H1 (cell line): Measurements from ENCODE around the gene FCRL4. TPM values are rescaled to one million over a fixed set of nuclear protein-coding genes. Genes with fewer than 3 reads are reported as not detected.

ENCODE experiments used
- CTCF ChIA-PET: fragments of 300-600 bp; sonication (Branson Sonifier 250); formaldehyde crosslinking; loops from one replicate; lab custom pipeline; 2021; ENCODE audit not compliant: partially characterized antibody; lab: Charles Lee
- POLR2A ChIA-PET: fragments of 300-600 bp; sonication (Branson Sonifier 250); formaldehyde crosslinking; loops from one replicate; lab custom pipeline; 2021; ENCODE audit warnings: inconsistent platforms; ENCODE audit not compliant: partially characterized antibody; lab: Charles Lee
- DNase-seq, 2 experiments: peaks; one replicate each; pipeline versions ENCODE4 v3.0.0 to v3.0.0-alpha.2; 2010 to 2022; ENCODE audit warnings: low spot score in 2 of 2, low read depth in 1 of 2, mixed read lengths in 1 of 2
- FAIRE-seq: peaks from 2 replicates; lab custom pipeline; 2011; peaks lifted over from hg19 to GRCh38; lab: Jason Lieb, UNC
- H2AFZ ChIP-seq: 2 replicates; pipeline ENCODE4 v1.8.1; 2012; ENCODE audit warnings: low read length, inconsistent platforms
- H2AK5ac ChIP-seq: 2 replicates; pipeline ENCODE4 v1.6.1; 2013; ENCODE audit warnings: low read depth, low read length
- H2BK120ac ChIP-seq: replicated peaks from 2 replicates; pipeline ENCODE3; 2013; ENCODE audit warnings: low read depth, low read length, inconsistent platforms
- H2BK12ac ChIP-seq: 2 replicates; pipeline ENCODE4 v1.6.1; 2013; ENCODE audit warnings: low read depth, low read length
- H2BK15ac ChIP-seq: 2 replicates; pipeline ENCODE4 v1.6.1; 2013; ENCODE audit warnings: low read length
- H2BK20ac ChIP-seq: 2 replicates; pipeline ENCODE4 v1.6.1; 2013; ENCODE audit warnings: low read length
- H2BK5ac ChIP-seq: 2 replicates; pipeline ENCODE4 v1.6.1; 2013; ENCODE audit warnings: low read depth, low read length
- H3K14ac ChIP-seq: 2 replicates; pipeline ENCODE4 v1.6.1; 2013; ENCODE audit warnings: inconsistent platforms; ENCODE audit not compliant: insufficient read length
- H3K18ac ChIP-seq: 2 replicates; pipeline ENCODE4 v1.6.1; 2013; ENCODE audit warnings: low read length; ENCODE audit errors: extremely low read depth
- H3K23ac ChIP-seq: 2 replicates; pipeline ENCODE4 v1.6.1; 2013; ENCODE audit warnings: inconsistent platforms; ENCODE audit not compliant: insufficient read length
- H3K23me2 ChIP-seq: 2 replicates; pipeline ENCODE4 v1.6.1; 2013; ENCODE audit warnings: low read depth, low read length
- H3K27ac ChIP-seq: 2 replicates; pipeline ENCODE4 v1.6.1; 2011; ENCODE audit warnings: low read depth, low read length, inconsistent platforms
- H3K27me3 ChIP-seq, 4 experiments: replicated peaks in 1 of 4; 1 replicate in 1 of 4; 2 replicates in 3 of 4; pipeline versions ENCODE4 v1.6.1 to v1.8.1; 2011 to 2013; ENCODE audit warnings: low read length in 3 of 4, mild to moderate bottlenecking in 3 of 4, inconsistent platforms in 2 of 4, mixed read lengths in 2 of 4, moderate library complexity in 1 of 4; ENCODE audit not compliant: control insufficient read depth in 3 of 4, insufficient read depth in 3 of 4; ENCODE audit errors: extremely low read depth in 1 of 4
- H3K36me3 ChIP-seq, 4 experiments: 2 replicates each; pipeline versions ENCODE4 v1.6.1 to v1.8.1; 2011 to 2013; ENCODE audit warnings: mild to moderate bottlenecking in 4 of 4, low read length in 3 of 4, moderate library complexity in 2 of 4, control low read depth in 1 of 4, inconsistent platforms in 1 of 4; ENCODE audit not compliant: insufficient read depth in 4 of 4, control insufficient read depth in 2 of 4
- H3K4ac ChIP-seq: replicated peaks from 2 replicates; pipeline ENCODE3; 2013; ENCODE audit warnings: low read length, low read depth, mixed read lengths, inconsistent platforms; ENCODE audit not compliant: insufficient read length
- H3K4me1 ChIP-seq, 4 experiments: replicated peaks in 1 of 4; 1 replicate in 1 of 4; 2 replicates in 3 of 4; pipeline versions ENCODE4 v1.6.1 to v1.8.1; 2011 to 2013; ENCODE audit warnings: low read length in 3 of 4, inconsistent platforms in 2 of 4, mixed read lengths in 1 of 4; ENCODE audit not compliant: insufficient read depth in 4 of 4, control insufficient read depth in 3 of 4
- H3K4me2 ChIP-seq, 2 experiments: 2 replicates each; pipeline versions ENCODE4 v1.6.1 to v1.8.1; 2011 to 2013; ENCODE audit warnings: low read depth in 2 of 2, low read length in 2 of 2, control low read depth in 1 of 2, inconsistent platforms in 1 of 2, mild to moderate bottlenecking in 1 of 2; ENCODE audit not compliant: insufficient read depth in 1 of 2
- H3K4me3 ChIP-seq, 4 experiments: fragments of 200-600, 300-600 bp in 1 of 4; sonication (generic), shearing (Covaris generic), sonication (Bioruptor Twin) in 1 of 4; 2 replicates each; pipeline versions ENCODE4 v1.5.1 to v1.8.1; 2011 to 2016; ENCODE audit warnings: low read length in 4 of 4, low read depth in 3 of 4, control low read depth in 2 of 4, inconsistent platforms in 2 of 4, mild to moderate bottlenecking in 2 of 4, mixed read lengths in 1 of 4, moderate library complexity in 1 of 4; ENCODE audit not compliant: insufficient read depth in 2 of 4; ENCODE audit errors: extremely low read depth in 1 of 4
- H3K56ac ChIP-seq: replicated peaks from 2 replicates; pipeline ENCODE3; 2013; ENCODE audit warnings: low read depth, mild to moderate bottlenecking, mixed read lengths, low read length, inconsistent platforms; ENCODE audit not compliant: insufficient read length
- H3K79me1 ChIP-seq: 2 replicates; pipeline ENCODE4 v1.6.1; 2013; ENCODE audit warnings: low read depth, low read length, control low read depth
- H3K79me2 ChIP-seq, 2 experiments: 2 replicates each; pipeline versions ENCODE4 v1.6.1 to v1.8.1; 2012 to 2013; ENCODE audit warnings: low read length in 2 of 2, mild to moderate bottlenecking in 2 of 2, inconsistent platforms in 1 of 2; ENCODE audit not compliant: insufficient read depth in 2 of 2, control insufficient read depth in 1 of 2
- H3K9ac ChIP-seq, 4 experiments: replicated peaks in 1 of 4; 1 replicate in 1 of 4; 2 replicates in 3 of 4; pipeline versions ENCODE4 v1.6.1 to v1.8.1; 2011 to 2013; ENCODE audit warnings: low read depth in 3 of 4, low read length in 3 of 4, control low read depth in 2 of 4, mild to moderate bottlenecking in 2 of 4, moderate library complexity in 2 of 4, inconsistent platforms in 1 of 4; ENCODE audit errors: extremely low read depth in 1 of 4
- H3K9me3 ChIP-seq, 2 experiments: 2 replicates each; pipeline versions ENCODE4 v1.6.1 to v1.8.1; 2012 to 2013; ENCODE audit warnings: mild to moderate bottlenecking in 2 of 2, moderate library complexity in 2 of 2, control low read depth in 1 of 2, inconsistent platforms in 1 of 2, low read depth in 1 of 2, low read length in 1 of 2, mixed read lengths in 1 of 2; ENCODE audit not compliant: insufficient read depth in 2 of 2
- H4K20me1 ChIP-seq, 2 experiments: replicated peaks in 1 of 2; 2 replicates each; pipeline versions ENCODE3 to v1.8.1; 2011 to 2013; ENCODE audit warnings: inconsistent platforms in 2 of 2, low read length in 2 of 2, mild to moderate bottlenecking in 1 of 2; ENCODE audit not compliant: insufficient read depth in 2 of 2, control insufficient read depth in 1 of 2
- H4K5ac ChIP-seq: 2 replicates; pipeline ENCODE4 v1.6.1; 2013; ENCODE audit warnings: low read length, low read depth, mixed read lengths, inconsistent platforms; ENCODE audit not compliant: insufficient read length
- H4K8ac ChIP-seq: 2 replicates; pipeline ENCODE4 v1.8.0; 2013; ENCODE audit warnings: mild to moderate bottlenecking, moderate library complexity, low read length, inconsistent platforms; ENCODE audit not compliant: insufficient read depth; ENCODE audit errors: extremely low read depth
- H4K91ac ChIP-seq: replicated peaks from 2 replicates; pipeline ENCODE3; 2013; ENCODE audit warnings: low read length, mixed read lengths, inconsistent platforms; ENCODE audit not compliant: insufficient read length
- BACH1 ChIP-seq: IDR thresholded peaks from 2 replicates; pipeline ENCODE4 v1.6.1; 2012; ENCODE audit warnings: low read length, improper control_type of control experiment
- EGR1 ChIP-seq: IDR thresholded peaks from 2 replicates; pipeline ENCODE4 v1.6.1; 2011; ENCODE audit warnings: low read depth, low read length, borderline replicate concordance
- FOSL1 ChIP-seq: IDR thresholded peaks from 2 replicates; pipeline ENCODE4 v1.6.1; 2011; ENCODE audit warnings: mild to moderate bottlenecking, low read depth, low read length, moderate library complexity; ENCODE audit not compliant: insufficient read depth
- RNF2 ChIP-seq: fragments of 200-900, 300-1000 bp; sonication (generic); IDR thresholded peaks from 2 replicates; pipeline ENCODE4 v1.7.1; 2016; ENCODE audit warnings: borderline replicate concordance, low read depth, mild to moderate bottlenecking, antibody characterized with exemption, low read length; ENCODE audit not compliant: poor library complexity, severe bottlenecking; ENCODE audit errors: missing control alignments
- SP4 ChIP-seq: IDR thresholded peaks from 2 replicates; pipeline ENCODE4 v1.6.1; 2012; ENCODE audit warnings: low read length, inconsistent platforms
- TAF1 ChIP-seq: IDR thresholded peaks from 2 replicates; pipeline ENCODE4 v1.6.1; 2011; ENCODE audit warnings: mild to moderate bottlenecking, low read depth, low read length
- WGBS, 2 experiments: shearing (Covaris generic) in 1 of 2; methylation state at CpG; one replicate each; pipeline versions ENCODE4 v1.1.6 to v1.1.7; 2013 to 2015; ENCODE audit warnings: low lambda C conversion rate in 2 of 2, mixed read lengths in 2 of 2, inconsistent platforms in 1 of 2, low coverage in 1 of 2, missing lambda C conversion rate in 1 of 2; ENCODE audit not compliant: insufficient replicate concordance in 2 of 2, insufficient coverage in 1 of 2, insufficient read length in 1 of 2; ENCODE audit errors: extremely low coverage in 1 of 2, missing lambda C conversion rate in 1 of 2; 5-methylcytosine and 5-hydroxymethylcytosine counted together
- polyA plus RNA-seq, 7 experiments: library from polyadenylated mRNA; depleted of rRNA in 3 of 7; stranded (reverse) in 5 of 7; unstranded in 2 of 7; fragments of >200 nt in 5 of 7; fragments of 200-250 nt in 2 of 7; gene quantifications; 1 replicate in 5 of 7; 2 replicates in 1 of 7; 4 replicates in 1 of 7; pipeline versions ENCODE4 v1.2.1 to v1.2.3, GENCODE V29; 2011 to 2013; ENCODE audit warnings: missing spikeins in 2 of 7, mixed read lengths in 2 of 7
- total RNA-seq: library from RNA; stranded (reverse); fragmentation: NEBNext Ultra II Directional; extraction: Animal tissue kit (Norgen Biotek cat#: 25700); gene quantifications from 2 replicates; pipeline ENCODE4 v1.2.1, GENCODE V29; 2021

FCRL4 gene
- total and polyA plus RNA-seq, 2 of the 8 experiments (the other 6 are each of a cell fraction or from before 2014, with no cell fraction given) = not detected

- no peak overlapping the region for H3K18ac ChIP-seq
- no peak overlapping the region for H3K4me3 ChIP-seq
- no peak overlapping the region for H4K5ac ChIP-seq
- no peak overlapping the region for H2BK5ac ChIP-seq
- no peaks in the 10 kb centered on the region for H3K9me3 ChIP-seq
- ChIA-PET CTCF (interaction anchor here (1.1 to 3.7 kb wide), 3 partner anchors 10 to 20 kb away, joined by 3 to 20 read pairs (median 7); no protein-coding TSS in a partner anchor), POLR2A (interaction anchor here (1.6 kb wide), 1 partner anchor 12 kb away, joined by 4 read pairs; no protein-coding TSS in a partner anchor)
- no peak overlapping the region for H3K27ac ChIP-seq
- no peaks in the 10 kb centered on the region; the same call in 1 of the 2 replicates for H3K23me2 ChIP-seq
- no peak overlapping the region for H2AFZ ChIP-seq
- no peak for FAIRE-seq
- no peak for DNase-seq
- H2BK20ac ChIP-seq = no peak overlapping the region
- H4K20me1 ChIP-seq = no peaks in the 10 kb centered on the region
- no peak overlapping the region for H3K9ac ChIP-seq
- no peak overlapping the region for H3K56ac ChIP-seq
- no peaks in the 10 kb centered on the region for H3K79me1 ChIP-seq
- 82% methylated on average over 6 of the region's 6 CpGs; no CpG with 5 or more reads in 1 of the 2 experiments for WGBS, 2 experiments
- no peak overlapping the region for H3K4ac ChIP-seq
- no peak overlapping the region for H3K23ac ChIP-seq
- H3K4me1 ChIP-seq = no peaks in the 10 kb centered on the region
- no peak overlapping the region for H2BK12ac ChIP-seq
- no peak overlapping the region for H4K91ac ChIP-seq
- no peak overlapping the region for H4K8ac ChIP-seq
- H2BK120ac ChIP-seq = no peak overlapping the region
- H3K36me3 ChIP-seq = no peaks in the 10 kb centered on the region
- no peak overlapping the region for H2AK5ac ChIP-seq
- no peaks in the 10 kb centered on the region for H3K79me2 ChIP-seq
- no peak overlapping the region for H2BK15ac ChIP-seq
- no peak overlapping the region for H3K4me2 ChIP-seq
- no peaks in the 10 kb centered on the region for H3K27me3 ChIP-seq
- H3K14ac ChIP-seq = no peak overlapping the region
- no peak for TF ChIP-seq TAF1
- TF ChIP-seq EGR1 = no peak
- TF ChIP-seq SP4 = no peak
- TF ChIP-seq BACH1 = no peak
- no peak for TF ChIP-seq FOSL1
- TF ChIP-seq RNF2 = no peak
Observed at GRCh38 chr1:157596384-157596783, 1.5 kb downstream of the FCRL4 start.
